LNCAP (cell line): ENCODE data around the gene GRIK3.

Experiments used
- CTCF ChIP-seq: fragments of 450-650 bp; IDR thresholded peaks from 2 replicates; pipeline ENCODE4 v1.5.1; 2017; ENCODE audit warnings: mild to moderate bottlenecking

The GRIK3 gene

GRCh38 chr1:37071829-37072228 lies 37.5 kb upstream of the GRIK3 start:
- TF ChIP-seq CTCF = no peak

- no peak for TF ChIP-seq CTCF
These were observed 35.8 kb upstream of the GRIK3 start for GRCh38 chr1:37070126-37070525.

GRCh38 chr1:37069406-37069805 lies 35.1 kb upstream of the GRIK3 start:
- TF ChIP-seq CTCF = no peak

- no peak for TF ChIP-seq CTCF
These were observed 34.6 kb upstream of the GRIK3 start for GRCh38 chr1:37068897-37069296.

GRCh38 chr1:37068260-37068659 lies 33.9 kb upstream of the GRIK3 start:
- no peak for TF ChIP-seq CTCF

GRCh38 chr1:37064039-37064438 lies 29.7 kb upstream of the GRIK3 start:
- no peak for TF ChIP-seq CTCF

- TF ChIP-seq CTCF = no peak
These were observed 25.0 kb upstream of the GRIK3 start for GRCh38 chr1:37059346-37059745.

- no peak for TF ChIP-seq CTCF
These were observed 24.2 kb upstream of the GRIK3 start for GRCh38 chr1:37058424-37058988.
